Suprapubic skin (tissue), 4 donors: ENCODE results near the gene FGD5. TPM values are rescaled to one million over a fixed set of nuclear protein-coding genes. Genes with fewer than 3 reads are reported as not detected.

ENCODE experiments used
- DNase-seq, 2 donors: peaks; one replicate each; pipeline ENCODE4 v3.0.0-alpha.2; 2019; ENCODE audit warnings: low spot score in 2 of 2
- H3K27ac ChIP-seq: fragments of 200-600 bp; sonication (generic); one replicate; pipeline ENCODE4 v1.5.1; 2019
- H3K27me3 ChIP-seq: fragments of 200-600 bp; sonication (generic); one replicate; pipeline ENCODE4 v1.5.1; 2019
- H3K36me3 ChIP-seq: fragments of 200-600 bp; sonication (generic); one replicate; pipeline ENCODE4 v1.5.1; 2019
- H3K4me1 ChIP-seq: fragments of 200-600 bp; sonication (generic); one replicate; pipeline ENCODE4 v1.5.1; 2019
- H3K4me3 ChIP-seq: fragments of 200-600 bp; sonication (generic); one replicate; pipeline ENCODE4 v1.5.1; 2019; ENCODE audit warnings: mild to moderate bottlenecking
- H3K9me3 ChIP-seq: fragments of 200-600 bp; sonication (generic); one replicate; pipeline ENCODE4 v1.5.1; 2019
- CTCF ChIP-seq, 2 donors: fragments of 200-600 bp in 1 of 2; fragments of 450-650 bp in 1 of 2; sonication (generic) in 1 of 2; IDR thresholded peaks; one replicate each; pipeline ENCODE4 v1.5.1; 2016 to 2019; ENCODE audit warnings: antibody characterized with exemption in 2 of 2, mild to moderate bottlenecking in 1 of 2, moderate library complexity in 1 of 2
- EP300 ChIP-seq: sonication (generic); formaldehyde crosslinking; IDR thresholded peaks from one replicate; pipeline ENCODE4 v1.6.1; 2017; ENCODE audit warnings: antibody characterized with exemption
- POLR2A ChIP-seq, 2 donors: fragments of 450-650 bp; IDR thresholded peaks; one replicate each; pipeline ENCODE4 v1.6.1; 2017; ENCODE audit warnings: antibody characterized with exemption in 2 of 2, mild to moderate bottlenecking in 2 of 2, moderate library complexity in 2 of 2
- POLR2AphosphoS5 ChIP-seq, 3 donors: sonication (generic); formaldehyde crosslinking; IDR thresholded peaks; one replicate each; pipeline ENCODE4 v1.6.1; 2017; ENCODE audit warnings: antibody characterized with exemption in 3 of 3
- WGBS: methylation state at CpG from one replicate; pipeline ENCODE4 v1.1.5; 2018; 5-methylcytosine and 5-hydroxymethylcytosine counted together
- total RNA-seq, 4 donors: library from RNA; depleted of rRNA; stranded (reverse); fragments of >200 nt; gene quantifications; one replicate each; pipeline ENCODE4 v1.1.0, GENCODE V29; 2016

FGD5 gene
- total RNA-seq, 4 donors from 2014 or later: 2.8 to 15.5 (median 7.1) TPM

GRCh38 chr3:14785207-14786155 lies 33.3 kb upstream of the FGD5 start:
- 77% methylated on average over 20 of the region's 20 CpGs for WGBS
- peak; percentile 30 to 73 for DNase-seq
- no peaks in the 10 kb centered on the region for H3K4me1 ChIP-seq
- H3K9me3 ChIP-seq: no peaks in the 10 kb centered on the region
- TF ChIP-seq POLR2AphosphoS5 (IDR thresholded peaks at IDR 0.05) (no peak), CTCF (IDR thresholded peaks at IDR 0.05) (no peak), EP300 (no peak)
- H3K4me3 ChIP-seq: no peak overlapping the region
- no peak overlapping the region for H3K27ac ChIP-seq
- H3K27me3 ChIP-seq: peaks cover 20% of the 10 kb centered on the region
- H3K36me3 ChIP-seq: no peaks in the 10 kb centered on the region

DNA sequence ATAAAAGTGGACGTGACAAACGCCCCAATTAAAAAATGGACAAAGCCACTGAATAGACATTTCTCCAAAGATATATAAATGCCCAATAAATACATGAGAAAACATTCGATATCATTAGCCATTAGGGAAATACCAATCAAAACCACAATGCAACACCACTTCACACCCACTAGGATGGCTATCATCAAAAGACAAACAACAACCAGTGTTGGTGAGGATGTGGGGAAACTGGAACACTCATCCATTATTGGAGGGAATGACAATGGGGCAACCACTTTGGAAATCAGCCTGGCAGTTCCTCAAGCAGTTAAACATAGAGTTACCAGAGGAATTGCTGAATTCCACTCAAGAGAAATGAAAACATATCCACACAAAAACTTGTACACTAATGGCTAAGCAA lies 32.4 kb upstream of the FGD5 start:
- Histone ChIP-seq H3K27ac (no peak overlapping the region), H3K36me3 (no peaks in the 10 kb centered on the region), H3K27me3 (peaks cover 20% of the 10 kb centered on the region), H3K4me1 (no peaks in the 10 kb centered on the region), H3K4me3 (no peak overlapping the region), H3K9me3 (no peaks in the 10 kb centered on the region)
- TF ChIP-seq EP300: no peak
- TF ChIP-seq POLR2A (IDR thresholded peaks at IDR 0.05): no peak
- no peak for TF ChIP-seq CTCF (IDR thresholded peaks at IDR 0.05)
- no peak for TF ChIP-seq POLR2AphosphoS5 (IDR thresholded peaks at IDR 0.05)
- WGBS: 99% methylated on average over 3 of the region's 3 CpGs
- DNase-seq: no peak

- Histone ChIP-seq H3K27me3 (peaks cover 24% of the 10 kb centered on the region), H3K36me3 (no peaks in the 10 kb centered on the region), H3K4me1 (no peaks in the 10 kb centered on the region), H3K4me3 (no peak overlapping the region), H3K27ac (no peak overlapping the region), H3K9me3 (no peaks in the 10 kb centered on the region)
- peak; percentile 20 to 53 for DNase-seq
- 26% methylated on average over 7 of the region's 7 CpGs for WGBS
- TF ChIP-seq POLR2AphosphoS5 (IDR thresholded peaks at IDR 0.05) (no peak), EP300 (no peak), POLR2A (IDR thresholded peaks at IDR 0.05) (no peak), CTCF (IDR thresholded peaks at IDR 0.05) (no peak)
These were observed 31.1 kb upstream of the FGD5 start for GRCh38 chr3:14787630-14788029.

DNA sequence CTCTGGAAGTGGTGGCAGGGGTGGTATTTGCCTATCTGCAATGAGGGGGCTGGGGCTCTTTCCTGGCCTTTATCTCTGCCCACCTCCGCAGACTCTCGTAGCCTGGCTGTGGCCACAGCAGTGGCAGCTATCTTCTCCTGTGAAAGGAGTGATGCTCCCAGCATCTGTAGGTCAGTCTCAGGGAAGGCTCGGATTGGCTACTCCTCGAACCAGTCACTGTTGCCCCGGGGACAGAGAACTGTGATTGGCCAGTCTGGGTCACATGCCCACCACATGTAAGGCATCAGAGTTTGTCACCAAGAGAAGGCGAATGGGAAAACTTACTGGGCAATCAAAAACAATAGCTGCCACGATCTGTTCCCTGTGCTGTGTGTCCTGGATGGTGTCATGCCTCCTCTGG lies 30.1 kb upstream of the FGD5 start:
- TF ChIP-seq POLR2A (IDR thresholded peaks at IDR 0.05): no peak
- no peak for TF ChIP-seq POLR2AphosphoS5 (IDR thresholded peaks at IDR 0.05)
- no peak for TF ChIP-seq EP300
- TF ChIP-seq CTCF (IDR thresholded peaks at IDR 0.05): no peak
- Histone ChIP-seq H3K36me3 (no peaks in the 10 kb centered on the region), H3K27ac (no peak overlapping the region), H3K27me3 (peaks cover 24% of the 10 kb centered on the region), H3K4me3 (no peak overlapping the region), H3K4me1 (no peaks in the 10 kb centered on the region), H3K9me3 (no peaks in the 10 kb centered on the region)
- 94% methylated on average over 3 of the region's 7 CpGs for WGBS
- DNase-seq: peak; percentile 24 to 60

GRCh38 chr3:14789221-14789620 lies 29.5 kb upstream of the FGD5 start:
- Histone ChIP-seq H3K4me1 (no peaks in the 10 kb centered on the region), H3K4me3 (no peak overlapping the region), H3K9me3 (no peaks in the 10 kb centered on the region), H3K27ac (no peak overlapping the region), H3K36me3 (no peaks in the 10 kb centered on the region), H3K27me3 (peaks cover 21% of the 10 kb centered on the region)
- WGBS: 76% methylated on average over 5 of the region's 5 CpGs
- DNase-seq: peak; percentile 19 to 56
- TF ChIP-seq CTCF (IDR thresholded peaks at IDR 0.05) (no peak), POLR2A (IDR thresholded peaks at IDR 0.05) (no peak), EP300 (no peak), POLR2AphosphoS5 (IDR thresholded peaks at IDR 0.05) (no peak)
